Stimulated activated naive B cell treated with anti-CD40 and anti-IgM and Interleukin-4, amounts not matched to agents 10 μg/mL and 1 μg/mL and 100 μg/mL, for 72 hours (primary cell): ENCODE results near the gene ASXL1.
"Not testable (repeated sequence)": the region's sequence is repeated elsewhere in the genome, so short reads cannot be mapped to it uniquely, and the experiment has no call there.

Experiments
- ATAC-seq, 2 donors: fragments of 150-1000 bp; cut with Tn5 transposase; replicated peaks; 2 replicates each; pipeline ENCODE4 v1.10.0; 2021; ENCODE audit warnings: moderate library complexity in 1 of 2
- DNase-seq: peaks from one replicate; pipeline ENCODE4 v3.0.0; 2021
- H3K27ac Mint-ChIP-seq: one replicate; pipeline ENCODE4 v1.8.0; 2022; ENCODE audit warnings: mild to moderate bottlenecking, mixed read lengths
- H3K27me3 Mint-ChIP-seq, 2 donors: one replicate each; pipeline ENCODE4 v1.8.0; 2022; ENCODE audit warnings: mixed read lengths in 2 of 2
- H3K36me3 Mint-ChIP-seq, 2 donors: one replicate each; pipeline ENCODE4 v1.8.0; 2022; ENCODE audit warnings: mixed read lengths in 2 of 2, mild to moderate bottlenecking in 1 of 2
- H3K4me1 Mint-ChIP-seq, 2 donors: one replicate each; pipeline ENCODE4 v1.8.0; 2022; ENCODE audit warnings: mixed read lengths in 2 of 2, mild to moderate bottlenecking in 1 of 2
- H3K4me3 Mint-ChIP-seq, 2 donors: one replicate each; pipeline ENCODE4 v1.8.0; 2022; ENCODE audit warnings: mild to moderate bottlenecking in 2 of 2, mixed read lengths in 2 of 2, moderate library complexity in 1 of 2
- H3K9me3 Mint-ChIP-seq, 2 donors: one replicate each; pipeline ENCODE4 v1.8.0; 2022; ENCODE audit warnings: mixed read lengths in 2 of 2, mild to moderate bottlenecking in 1 of 2

ASXL1 gene

DNA sequence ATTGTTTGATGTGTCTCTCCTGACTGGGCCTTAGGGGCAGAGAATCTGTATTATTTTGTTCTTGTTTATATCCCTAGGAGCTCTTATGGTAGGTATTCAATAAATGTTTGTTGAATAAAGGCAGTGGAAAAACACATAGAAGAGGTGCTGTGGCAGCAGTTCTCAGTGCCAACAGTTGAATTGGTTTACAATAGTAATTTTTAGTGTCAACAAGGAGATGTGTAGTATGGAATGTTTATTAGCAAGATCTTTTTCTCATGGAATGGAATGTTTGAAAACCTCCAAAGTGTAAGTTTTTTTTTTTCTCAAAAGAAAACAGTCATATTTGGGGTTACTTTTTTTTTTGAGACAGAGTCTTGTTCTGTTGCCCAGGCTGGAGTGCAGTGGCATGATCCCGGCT is 28.0 kb downstream of the ASXL1 start:
- H3K4me3 Mint-ChIP-seq, result no peak overlapping the region
- H3K27ac Mint-ChIP-seq, result no peak overlapping the region
- peaks cover 26 to 42% of the 10 kb centered on the region in 2 donors for H3K36me3 Mint-ChIP-seq
- H3K9me3 Mint-ChIP-seq, result no peaks in the 10 kb centered on the region
- DNase-seq (no peak), ATAC-seq (no peak)
- no peaks in the 10 kb centered on the region for H3K27me3 Mint-ChIP-seq
- H3K4me1 Mint-ChIP-seq, result peaks cover 23 to 55% of the 10 kb centered on the region in 2 donors

DNA sequence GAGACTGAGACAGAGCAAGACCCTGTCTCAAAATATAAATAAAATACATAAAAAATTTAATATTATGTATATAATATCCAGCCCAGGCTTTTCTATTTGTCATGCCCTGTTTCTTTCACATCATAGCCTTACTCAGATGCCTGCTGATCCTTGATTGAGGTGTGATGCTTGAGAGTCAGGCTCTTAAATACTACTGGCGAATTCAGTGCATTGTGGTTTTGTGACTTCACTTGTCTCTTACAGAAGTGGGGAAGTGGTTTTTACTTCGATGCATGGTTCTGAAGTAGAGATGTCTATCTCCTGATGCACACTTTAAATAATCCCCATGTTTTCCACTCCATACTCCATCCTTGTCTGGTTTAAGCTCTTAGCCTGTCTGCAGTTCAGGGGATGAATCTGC is 29.1 kb downstream of the ASXL1 start:
- Mint-ChIP-seq H3K4me1 (peaks cover 27 to 62% of the 10 kb centered on the region in 2 donors), H3K36me3 (peaks cover 31 to 46% of the 10 kb centered on the region in 2 donors), H3K27me3 (no peaks in the 10 kb centered on the region), H3K9me3 (no peaks in the 10 kb centered on the region), H3K4me3 (no peak overlapping the region), H3K27ac (no peak overlapping the region)
- no peak for DNase-seq
- ATAC-seq, result peak; percentile 76 to 85

DNA sequence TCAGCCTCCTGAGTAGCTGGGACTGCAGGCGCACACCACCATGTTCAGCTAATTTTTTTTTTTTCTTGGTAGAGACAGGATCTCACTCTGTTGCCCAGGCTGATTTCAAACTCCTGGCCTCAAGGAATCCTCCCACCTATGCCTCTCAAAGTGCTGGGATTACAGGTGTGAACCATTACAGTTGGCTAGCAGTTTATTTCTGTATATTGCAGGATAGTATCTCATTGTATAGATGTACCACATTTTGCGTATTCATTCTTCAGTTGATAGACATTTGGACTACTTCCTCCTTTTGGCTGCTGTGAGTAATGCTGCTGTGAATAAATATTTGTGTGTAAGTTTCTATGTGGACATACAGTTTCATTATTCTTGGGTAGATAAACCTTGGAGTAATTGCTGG is 32.9 kb downstream of the ASXL1 start:
- H3K9me3 Mint-ChIP-seq, result peaks cover 6 to 8% of the 10 kb centered on the region in 2 donors
- no peak overlapping the region for H3K4me3 Mint-ChIP-seq
- peak overlapping the region; percentile 20 for H3K27ac Mint-ChIP-seq
- DNase-seq (no peak), ATAC-seq (peak; percentile 82 to 86)
- H3K36me3 Mint-ChIP-seq, result peaks cover 41 to 61% of the 10 kb centered on the region in 2 donors
- H3K4me1 Mint-ChIP-seq, result peaks cover 15 to 44% of the 10 kb centered on the region in 2 donors
- H3K27me3 Mint-ChIP-seq, result no peaks in the 10 kb centered on the region

DNA sequence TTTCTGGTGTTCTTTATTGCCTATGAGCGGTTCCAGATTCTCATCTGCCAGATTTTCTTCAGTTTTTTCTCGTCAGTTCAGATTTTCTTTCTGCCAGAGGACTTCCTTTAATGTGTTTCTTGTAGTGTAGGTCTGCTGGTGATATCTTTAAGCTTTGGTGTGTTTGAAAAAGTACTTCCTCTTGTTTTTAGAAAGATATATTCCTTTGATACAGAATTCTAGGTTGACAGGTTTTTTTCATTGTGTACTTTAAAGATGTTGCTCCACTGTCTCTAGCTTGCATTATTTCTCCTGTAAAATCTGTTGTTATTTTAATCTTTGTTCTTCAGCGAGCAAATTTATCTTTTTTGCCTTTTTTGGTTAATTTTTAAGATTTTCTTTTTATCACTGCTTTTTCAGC is 36.9 kb downstream of the ASXL1 start:
- DNase-seq (no peak), ATAC-seq (no peak)
- peaks cover 6 to 8% of the 10 kb centered on the region in 2 donors for H3K9me3 Mint-ChIP-seq
- H3K4me3 Mint-ChIP-seq, result no peak overlapping the region
- no peaks in the 10 kb centered on the region for H3K27me3 Mint-ChIP-seq
- H3K36me3 Mint-ChIP-seq, result peaks cover 44 to 59% of the 10 kb centered on the region in 2 donors
- H3K4me1 Mint-ChIP-seq, result peaks cover 9 to 34% of the 10 kb centered on the region in 2 donors
- H3K27ac Mint-ChIP-seq, result no peak overlapping the region

DNA sequence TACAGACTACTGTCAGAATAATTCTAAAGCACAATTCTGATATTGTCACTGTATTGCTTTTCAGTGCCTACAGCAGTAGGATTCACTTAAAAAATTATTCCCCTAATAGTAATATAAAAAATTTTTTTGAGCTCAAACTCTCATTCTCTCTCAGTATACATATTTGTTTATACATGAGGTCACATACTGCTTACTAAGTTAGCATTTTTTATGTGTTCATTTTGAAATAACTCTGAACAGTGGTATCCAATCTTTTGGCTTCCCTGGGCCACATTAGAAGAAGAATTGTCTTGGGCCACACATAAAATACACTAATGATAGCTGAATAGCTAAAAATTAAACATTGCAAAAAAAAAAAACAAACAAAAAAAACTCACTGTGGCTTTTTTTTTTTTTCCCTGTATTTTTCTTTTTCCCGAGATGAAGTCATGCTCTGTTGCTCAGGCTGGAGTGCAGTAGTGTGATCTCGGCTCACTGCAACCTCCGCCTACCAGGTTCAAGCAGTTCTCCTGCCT is 38.6 kb downstream of the ASXL1 start:
- Mint-ChIP-seq H3K4me3 (no peak overlapping the region), H3K27ac (no peak overlapping the region), H3K4me1 (peaks cover 13 to 29% of the 10 kb centered on the region in 2 donors), H3K36me3 (peaks cover 43 to 59% of the 10 kb centered on the region in 2 donors), H3K9me3 (peaks cover 6 to 8% of the 10 kb centered on the region in 2 donors), H3K27me3 (no peaks in the 10 kb centered on the region)
- ATAC-seq, result no peak
- no peak for DNase-seq

DNA sequence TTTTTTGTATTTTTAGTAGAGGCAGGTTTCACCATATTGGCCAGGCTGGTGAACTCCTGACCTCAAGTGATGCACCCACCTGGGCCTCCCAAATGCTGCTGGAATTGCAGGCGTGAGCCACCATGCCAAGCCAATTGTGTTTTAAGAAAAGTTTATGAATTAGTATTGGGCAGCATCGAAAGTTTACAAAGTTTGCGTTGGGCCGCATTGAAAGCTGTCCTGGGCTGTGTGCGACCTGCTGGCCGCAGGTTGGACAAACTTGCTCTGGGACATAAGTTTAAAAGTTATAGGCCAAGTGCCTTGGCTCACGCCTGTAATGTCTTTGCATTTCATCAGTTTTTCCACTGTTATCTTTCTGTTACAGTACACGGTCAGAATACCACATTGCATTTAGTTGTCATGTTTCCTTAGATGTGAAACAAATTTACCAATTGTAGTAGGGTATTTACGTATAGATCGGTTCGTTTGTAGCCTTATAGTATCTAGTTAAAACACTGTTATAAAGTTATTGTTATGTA is 39.5 kb downstream of the ASXL1 start:
- no peak for ATAC-seq
- Mint-ChIP-seq H3K36me3 (peaks cover 41 to 60% of the 10 kb centered on the region in 2 donors), H3K27ac (no peak overlapping the region), H3K9me3 (peaks cover 6 to 8% of the 10 kb centered on the region in 2 donors), H3K4me3 (no peak overlapping the region), H3K27me3 (no peaks in the 10 kb centered on the region), H3K4me1 (peaks cover 12 to 28% of the 10 kb centered on the region in 2 donors)
- DNase-seq, result no peak

DNA sequence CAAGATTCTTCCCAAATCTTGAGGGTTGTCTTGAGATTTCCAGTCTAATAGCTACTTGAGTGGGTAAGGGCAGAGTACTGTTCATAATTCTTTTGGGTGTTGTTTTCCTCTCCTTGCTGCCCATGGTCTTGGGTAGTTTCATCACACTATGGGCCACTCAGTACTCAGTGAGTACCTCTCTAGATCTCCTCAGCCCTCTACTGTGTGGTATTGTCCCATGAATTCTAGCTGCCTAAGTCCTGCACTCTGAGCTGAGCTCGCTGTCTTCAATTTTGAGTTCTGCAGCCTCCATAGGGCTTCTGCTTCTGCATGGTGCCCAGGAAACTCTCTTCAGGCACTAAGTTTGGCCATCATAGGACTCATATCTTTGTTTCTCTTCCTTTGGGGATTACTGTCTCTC is 42.3 kb downstream of the ASXL1 start:
- no peaks in the 10 kb centered on the region for H3K27me3 Mint-ChIP-seq
- peaks cover 2% of the 10 kb centered on the region in 2 donors for H3K9me3 Mint-ChIP-seq
- DNase-seq (no peak), ATAC-seq (no peak)
- H3K36me3 Mint-ChIP-seq, result peaks cover 26 to 38% of the 10 kb centered on the region in 2 donors
- H3K4me3 Mint-ChIP-seq, result no peak overlapping the region
- H3K27ac Mint-ChIP-seq, result no peak overlapping the region
- peaks cover 16 to 28% of the 10 kb centered on the region in 2 donors for H3K4me1 Mint-ChIP-seq

DNA sequence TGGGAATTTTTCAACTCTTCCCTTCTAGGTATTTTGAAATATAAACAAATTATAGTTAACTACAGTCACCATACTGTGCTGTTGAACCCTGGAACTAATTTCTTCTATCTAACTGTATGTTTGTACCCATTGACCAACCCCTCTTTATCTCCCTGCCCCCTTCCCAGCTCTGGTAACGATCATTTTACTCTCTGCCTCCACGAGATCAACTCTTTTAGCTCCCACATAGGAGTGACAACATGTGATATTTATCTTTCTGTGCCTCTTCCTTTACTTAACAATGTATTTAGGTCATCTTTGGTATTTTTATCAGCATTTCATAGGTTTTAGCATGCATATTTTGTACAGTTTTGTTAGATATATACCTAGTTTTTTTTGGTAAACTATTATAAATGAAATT is 45.9 kb downstream of the ASXL1 start:
- Mint-ChIP-seq H3K4me3 (no peak overlapping the region), H3K9me3 (no peaks in the 10 kb centered on the region), H3K4me1 (peaks cover 18 to 37% of the 10 kb centered on the region in 2 donors), H3K27me3 (no peaks in the 10 kb centered on the region), H3K27ac (no peak overlapping the region), H3K36me3 (peaks cover 22 to 39% of the 10 kb centered on the region in 2 donors)
- DNase-seq (no peak), ATAC-seq (no peak)

DNA sequence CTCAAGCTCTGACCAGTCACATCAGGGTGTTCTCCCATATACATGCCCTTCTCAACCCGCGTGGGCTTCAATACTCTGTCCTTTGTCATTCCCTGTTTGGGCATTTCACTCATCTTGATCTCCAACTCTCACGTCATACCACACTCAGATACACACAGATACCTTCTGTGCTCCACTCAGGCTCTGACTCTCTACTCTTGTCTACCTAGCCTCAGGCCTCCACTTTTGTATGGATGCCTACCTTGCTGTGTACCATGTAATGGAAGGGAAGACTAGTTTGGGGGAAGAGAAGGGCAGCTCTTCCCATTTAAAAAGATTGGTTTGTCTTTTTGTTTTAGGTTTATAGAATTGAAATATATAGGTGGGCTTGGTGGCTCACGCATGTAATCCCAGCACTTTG is 48.6 kb downstream of the ASXL1 start:
- H3K36me3 Mint-ChIP-seq, result peaks cover 6 to 18% of the 10 kb centered on the region in 2 donors
- DNase-seq (no peak), ATAC-seq (no peak)
- peak overlapping the region; percentile 1 for H3K27ac Mint-ChIP-seq
- H3K9me3 Mint-ChIP-seq, result no peaks in the 10 kb centered on the region
- H3K27me3 Mint-ChIP-seq, result no peaks in the 10 kb centered on the region
- H3K4me1 Mint-ChIP-seq, result peaks cover 11 to 25% of the 10 kb centered on the region in 2 donors
- no peak overlapping the region for H3K4me3 Mint-ChIP-seq

DNA sequence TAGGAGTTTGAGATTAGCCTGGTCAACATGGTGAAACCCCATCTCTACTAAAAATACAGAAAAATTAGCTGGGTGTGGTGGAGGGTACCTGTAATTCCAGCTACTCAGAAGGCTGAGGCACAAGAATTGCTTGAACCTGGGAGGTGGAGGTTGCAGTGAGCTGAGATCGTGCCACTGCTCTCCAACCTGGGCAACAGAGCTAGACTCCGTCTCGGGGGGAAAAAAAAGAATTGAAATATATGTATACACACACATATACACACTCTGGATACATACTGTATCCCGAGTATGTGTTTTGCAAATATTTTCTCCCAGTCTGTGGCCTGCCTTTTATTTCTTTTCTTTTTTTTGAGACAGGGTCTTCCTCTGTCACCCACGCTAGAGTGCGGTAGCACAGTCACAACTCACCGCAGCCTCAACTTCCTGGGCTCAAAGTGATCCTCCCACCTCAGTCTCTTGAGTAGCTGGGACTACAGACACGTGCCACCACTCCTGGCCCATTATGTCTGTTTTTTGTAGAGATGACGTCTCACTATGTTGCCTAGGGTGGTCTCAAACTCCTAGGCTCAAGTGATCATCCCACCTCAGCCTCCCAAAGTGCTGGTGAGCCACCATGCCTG is 49.1 kb downstream of the ASXL1 start:
- Mint-ChIP-seq H3K4me1 (peaks cover 15 to 30% of the 10 kb centered on the region in 2 donors), H3K36me3 (peaks cover 6 to 15% of the 10 kb centered on the region in 2 donors)
- not testable (repeated sequence) for H3K9me3 Mint-ChIP-seq, H3K27ac Mint-ChIP-seq, DNase-seq, H3K27me3 Mint-ChIP-seq, ATAC-seq, H3K4me3 Mint-ChIP-seq

DNA sequence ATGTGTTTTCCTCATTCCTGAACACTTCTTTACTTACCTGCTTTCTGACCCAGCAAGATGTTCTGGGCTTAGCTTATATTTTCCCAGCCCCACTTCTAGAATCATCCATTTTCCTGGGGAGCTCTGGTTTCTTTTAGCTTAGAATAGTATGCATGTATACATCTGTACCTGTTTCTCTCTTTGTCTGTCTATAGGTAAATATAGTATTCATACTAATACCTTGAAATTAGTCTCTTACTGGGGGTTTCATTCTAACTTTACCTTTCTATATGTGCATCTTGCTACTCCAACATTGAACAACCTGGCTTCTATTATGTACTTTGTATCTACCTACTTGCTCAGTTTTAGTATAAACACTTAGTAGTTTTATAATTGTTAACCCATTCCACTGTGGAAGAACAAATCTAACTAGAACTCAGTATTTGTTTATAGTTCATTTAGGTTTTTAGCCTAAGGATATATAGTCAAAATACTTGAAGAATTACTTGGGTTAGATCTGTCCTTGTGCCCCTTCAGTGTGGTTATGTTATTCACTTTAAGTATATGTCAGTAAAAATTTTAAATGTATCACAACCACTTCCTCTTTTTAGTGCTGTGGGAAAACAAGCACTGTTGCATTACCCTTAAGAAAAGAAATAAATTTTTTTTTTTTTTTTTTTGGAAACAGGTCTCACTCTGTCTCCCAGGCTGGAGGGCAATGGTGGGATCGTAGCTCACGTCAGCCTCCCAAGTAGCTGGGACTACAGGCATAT is 54.0 kb downstream of the ASXL1 start:
- ATAC-seq (peak; percentile 94 to 97), DNase-seq (no peak)
- H3K4me1 Mint-ChIP-seq, result peaks cover 28 to 55% of the 10 kb centered on the region in 2 donors
- H3K4me3 Mint-ChIP-seq, result no peak overlapping the region
- peaks cover 4% of the 10 kb centered on the region in 2 donors for H3K9me3 Mint-ChIP-seq
- H3K36me3 Mint-ChIP-seq, result peaks cover 18 to 29% of the 10 kb centered on the region in 2 donors
- no peaks in the 10 kb centered on the region for H3K27me3 Mint-ChIP-seq
- no peak overlapping the region for H3K27ac Mint-ChIP-seq

DNA sequence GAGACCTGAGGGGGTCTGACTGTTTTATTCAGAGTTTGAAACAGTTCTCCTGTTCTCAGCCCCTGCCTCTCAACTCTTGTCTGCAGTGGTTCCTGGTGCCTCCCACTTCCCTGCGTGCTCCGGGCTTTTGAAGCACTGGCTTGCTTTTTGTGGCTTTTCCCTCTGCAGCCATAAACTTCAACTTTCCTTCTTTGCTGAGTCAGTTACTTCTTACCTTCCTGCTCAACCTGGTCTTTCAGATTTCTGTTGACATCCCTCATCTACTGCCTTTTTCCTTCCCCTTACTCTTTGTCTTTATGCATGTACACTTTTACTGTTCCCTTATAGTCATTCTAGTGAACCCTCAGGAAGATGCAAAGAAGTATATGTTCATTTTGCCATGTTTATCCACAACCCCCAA is 57.4 kb downstream of the ASXL1 start:
- H3K36me3 Mint-ChIP-seq, result peaks cover 23 to 33% of the 10 kb centered on the region in 2 donors
- H3K27ac Mint-ChIP-seq, result peak overlapping the region; percentile 20
- no peaks in the 10 kb centered on the region for H3K27me3 Mint-ChIP-seq
- no peak overlapping the region for H3K4me3 Mint-ChIP-seq
- DNase-seq (no peak), ATAC-seq (no peak)
- peaks cover 30 to 48% of the 10 kb centered on the region in 2 donors for H3K4me1 Mint-ChIP-seq
- peaks cover 4% of the 10 kb centered on the region in 2 donors for H3K9me3 Mint-ChIP-seq

DNA sequence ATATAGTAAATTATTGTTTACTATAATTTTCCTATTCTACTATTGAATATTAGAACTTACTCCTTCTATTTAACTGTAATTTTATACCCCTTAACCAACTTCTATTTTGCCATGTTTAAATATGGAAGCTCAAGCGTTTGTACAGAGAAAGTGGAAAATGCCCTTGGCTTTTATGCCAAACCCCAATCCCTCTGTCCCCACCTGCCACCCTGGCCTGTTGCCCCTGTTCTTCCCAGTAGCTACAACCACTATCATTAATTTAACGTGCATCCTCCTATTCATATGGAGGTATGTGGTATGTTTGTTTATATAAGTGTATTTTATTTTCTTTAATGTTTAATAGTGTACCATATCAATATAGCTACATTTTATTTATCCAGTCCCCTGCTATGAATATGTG is 58.1 kb downstream of the ASXL1 start:
- ATAC-seq (no peak), DNase-seq (no peak)
- Mint-ChIP-seq H3K4me1 (peaks cover 30 to 48% of the 10 kb centered on the region in 2 donors), H3K27me3 (no peaks in the 10 kb centered on the region), H3K9me3 (peaks cover 4% of the 10 kb centered on the region in 2 donors), H3K27ac (no peak overlapping the region), H3K4me3 (no peak overlapping the region), H3K36me3 (peaks cover 23 to 36% of the 10 kb centered on the region in 2 donors)

DNA sequence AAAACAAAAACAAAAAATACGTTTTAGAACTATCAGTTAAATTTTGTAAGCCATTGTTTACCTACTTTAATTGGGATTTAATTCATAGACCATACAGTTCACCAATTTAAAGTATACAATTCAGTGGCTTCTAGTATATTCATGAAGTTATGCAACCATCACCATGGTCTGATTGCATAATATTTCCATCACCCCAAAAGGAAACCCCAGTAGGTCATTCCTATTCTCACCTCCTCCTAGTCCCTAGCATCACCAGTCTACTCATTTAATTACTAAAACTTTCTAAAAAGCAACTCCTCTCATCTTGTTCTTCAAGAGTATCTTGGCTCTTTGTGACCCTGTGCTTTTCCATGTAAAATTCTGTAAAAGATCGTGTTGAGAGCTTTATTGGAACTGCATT is 60.2 kb downstream of the ASXL1 start:
- peaks cover 19 to 29% of the 10 kb centered on the region in 2 donors for H3K4me1 Mint-ChIP-seq
- no peaks in the 10 kb centered on the region for H3K27me3 Mint-ChIP-seq
- H3K36me3 Mint-ChIP-seq, result peaks cover 21 to 32% of the 10 kb centered on the region in 2 donors
- ATAC-seq (no peak), DNase-seq (no peak)
- H3K9me3 Mint-ChIP-seq, result no peaks in the 10 kb centered on the region
- H3K27ac Mint-ChIP-seq, result no peak overlapping the region
- no peak overlapping the region for H3K4me3 Mint-ChIP-seq
